Esophagus squamous epithelium (tissue), 4 donors: ENCODE data around the gene PLPP7.

Experiments
- POLR2A ChIP-seq, 4 donors: fragments of 450-650 bp; IDR thresholded peaks; one replicate each; pipeline ENCODE4 v1.6.1; 2017; ENCODE audit warnings: antibody characterized with exemption in 4 of 4, mild to moderate bottlenecking in 4 of 4, moderate library complexity in 3 of 4
- TF ChIP-seq, protein P1 (sequence below), 6 experiments: fragments of 450-650 bp in 4 of 6; fragments of 200-600 bp in 2 of 6; sonication (generic) in 2 of 6; IDR thresholded peaks; one replicate each; pipeline ENCODE4 v1.5.1; 2016 to 2019; ENCODE audit warnings: antibody characterized with exemption in 6 of 6, mild to moderate bottlenecking in 4 of 6, moderate library complexity in 4 of 6

DNA sequence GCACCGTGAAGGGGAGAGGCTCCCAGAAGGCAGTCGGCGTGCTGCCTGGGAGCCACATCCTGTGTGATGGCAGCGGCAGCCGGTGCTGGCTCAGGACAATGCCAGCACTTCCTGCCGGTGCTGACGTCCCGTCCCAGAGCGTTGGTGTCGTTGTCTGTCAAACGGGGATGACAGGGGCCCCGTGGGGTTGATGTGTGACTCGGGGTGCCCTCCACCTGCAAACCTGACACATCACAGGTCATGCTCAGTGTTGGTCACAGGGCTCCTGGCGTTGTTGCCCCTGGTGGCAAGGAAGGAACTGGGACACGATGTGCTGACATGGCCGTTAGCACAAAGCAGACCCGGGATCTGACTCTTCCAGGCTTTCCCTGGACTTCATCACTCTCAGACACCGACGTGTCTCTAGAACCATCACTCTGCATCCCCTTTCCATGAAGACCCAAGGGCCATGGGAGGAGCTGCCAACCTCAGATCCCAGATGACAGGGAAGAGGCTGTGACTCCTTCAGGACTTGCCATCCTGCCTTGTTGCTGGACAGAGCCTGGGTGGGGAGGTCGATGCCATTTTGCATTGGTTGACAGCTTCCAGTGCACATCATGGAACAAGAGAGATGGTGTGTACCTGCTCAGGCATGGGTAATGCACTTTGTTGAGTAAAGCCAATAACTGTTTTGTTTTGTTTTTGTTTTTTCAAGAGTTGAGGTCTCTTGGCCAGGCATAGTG is 21.5 kb downstream of the PLPP7 start:
- TF ChIP-seq, protein P1, sequence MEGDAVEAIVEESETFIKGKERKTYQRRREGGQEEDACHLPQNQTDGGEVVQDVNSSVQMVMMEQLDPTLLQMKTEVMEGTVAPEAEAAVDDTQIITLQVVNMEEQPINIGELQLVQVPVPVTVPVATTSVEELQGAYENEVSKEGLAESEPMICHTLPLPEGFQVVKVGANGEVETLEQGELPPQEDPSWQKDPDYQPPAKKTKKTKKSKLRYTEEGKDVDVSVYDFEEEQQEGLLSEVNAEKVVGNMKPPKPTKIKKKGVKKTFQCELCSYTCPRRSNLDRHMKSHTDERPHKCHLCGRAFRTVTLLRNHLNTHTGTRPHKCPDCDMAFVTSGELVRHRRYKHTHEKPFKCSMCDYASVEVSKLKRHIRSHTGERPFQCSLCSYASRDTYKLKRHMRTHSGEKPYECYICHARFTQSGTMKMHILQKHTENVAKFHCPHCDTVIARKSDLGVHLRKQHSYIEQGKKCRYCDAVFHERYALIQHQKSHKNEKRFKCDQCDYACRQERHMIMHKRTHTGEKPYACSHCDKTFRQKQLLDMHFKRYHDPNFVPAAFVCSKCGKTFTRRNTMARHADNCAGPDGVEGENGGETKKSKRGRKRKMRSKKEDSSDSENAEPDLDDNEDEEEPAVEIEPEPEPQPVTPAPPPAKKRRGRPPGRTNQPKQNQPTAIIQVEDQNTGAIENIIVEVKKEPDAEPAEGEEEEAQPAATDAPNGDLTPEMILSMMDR (IDR thresholded peaks at IDR 0.05), result no peak
- TF ChIP-seq POLR2A (IDR thresholded peaks at IDR 0.05), result no peak
